Measurements from ENCODE around the gene HSP90AA1. TPM values are rescaled to one million over a fixed set of nuclear protein-coding genes. Genes with fewer than 3 reads are reported as not detected.

Gene HSP90AA1
- total and polyA plus RNA-seq, 2 experiments from 2014 or later, result 1,401 to 2,107 TPM

DNA sequence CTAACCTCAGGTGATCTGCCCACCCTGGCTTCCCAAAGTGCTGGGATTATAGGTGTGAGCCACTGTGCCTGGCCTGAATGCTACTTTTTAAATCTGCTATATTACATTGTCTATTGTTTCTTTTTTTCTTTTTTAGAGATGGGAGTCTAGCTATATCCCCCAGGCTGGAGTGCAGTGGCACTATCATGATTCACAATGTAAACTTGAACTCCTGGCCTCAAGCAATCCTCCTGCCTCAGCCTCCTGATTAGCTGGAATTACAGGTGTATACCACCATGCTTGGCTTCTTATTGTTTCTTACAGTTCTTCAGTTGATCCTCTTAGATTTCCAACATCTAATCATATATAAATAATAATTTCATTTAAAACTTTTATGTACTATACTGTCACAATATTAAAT, 37.6 kb upstream of the HSP90AA1 start (continued):
- TF ChIP-seq, protein P1, sequence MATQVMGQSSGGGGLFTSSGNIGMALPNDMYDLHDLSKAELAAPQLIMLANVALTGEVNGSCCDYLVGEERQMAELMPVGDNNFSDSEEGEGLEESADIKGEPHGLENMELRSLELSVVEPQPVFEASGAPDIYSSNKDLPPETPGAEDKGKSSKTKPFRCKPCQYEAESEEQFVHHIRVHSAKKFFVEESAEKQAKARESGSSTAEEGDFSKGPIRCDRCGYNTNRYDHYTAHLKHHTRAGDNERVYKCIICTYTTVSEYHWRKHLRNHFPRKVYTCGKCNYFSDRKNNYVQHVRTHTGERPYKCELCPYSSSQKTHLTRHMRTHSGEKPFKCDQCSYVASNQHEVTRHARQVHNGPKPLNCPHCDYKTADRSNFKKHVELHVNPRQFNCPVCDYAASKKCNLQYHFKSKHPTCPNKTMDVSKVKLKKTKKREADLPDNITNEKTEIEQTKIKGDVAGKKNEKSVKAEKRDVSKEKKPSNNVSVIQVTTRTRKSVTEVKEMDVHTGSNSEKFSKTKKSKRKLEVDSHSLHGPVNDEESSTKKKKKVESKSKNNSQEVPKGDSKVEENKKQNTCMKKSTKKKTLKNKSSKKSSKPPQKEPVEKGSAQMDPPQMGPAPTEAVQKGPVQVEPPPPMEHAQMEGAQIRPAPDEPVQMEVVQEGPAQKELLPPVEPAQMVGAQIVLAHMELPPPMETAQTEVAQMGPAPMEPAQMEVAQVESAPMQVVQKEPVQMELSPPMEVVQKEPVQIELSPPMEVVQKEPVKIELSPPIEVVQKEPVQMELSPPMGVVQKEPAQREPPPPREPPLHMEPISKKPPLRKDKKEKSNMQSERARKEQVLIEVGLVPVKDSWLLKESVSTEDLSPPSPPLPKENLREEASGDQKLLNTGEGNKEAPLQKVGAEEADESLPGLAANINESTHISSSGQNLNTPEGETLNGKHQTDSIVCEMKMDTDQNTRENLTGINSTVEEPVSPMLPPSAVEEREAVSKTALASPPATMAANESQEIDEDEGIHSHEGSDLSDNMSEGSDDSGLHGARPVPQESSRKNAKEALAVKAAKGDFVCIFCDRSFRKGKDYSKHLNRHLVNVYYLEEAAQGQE (IDR thresholded peaks at IDR 0.05; ENCODE audit: unreplicated experiment), result no peak
- TF ChIP-seq EZH2 (IDR thresholded peaks at IDR 0.05; ENCODE audit: low read depth, unreplicated experiment), result no peak
- TF ChIP-seq CREB1 (CRISPR knock-in tag; IDR thresholded peaks at IDR 0.05; ENCODE audit: low read depth), result no peak
- TF ChIP-seq ZNF331 (CRISPR knock-in tag; IDR thresholded peaks at IDR 0.05; ENCODE audit: low read depth), result no peak
- no peak for TF ChIP-seq POLR2AphosphoS5 (IDR thresholded peaks at IDR 0.05; ENCODE audit: low read depth)
- TF ChIP-seq, protein P2, sequence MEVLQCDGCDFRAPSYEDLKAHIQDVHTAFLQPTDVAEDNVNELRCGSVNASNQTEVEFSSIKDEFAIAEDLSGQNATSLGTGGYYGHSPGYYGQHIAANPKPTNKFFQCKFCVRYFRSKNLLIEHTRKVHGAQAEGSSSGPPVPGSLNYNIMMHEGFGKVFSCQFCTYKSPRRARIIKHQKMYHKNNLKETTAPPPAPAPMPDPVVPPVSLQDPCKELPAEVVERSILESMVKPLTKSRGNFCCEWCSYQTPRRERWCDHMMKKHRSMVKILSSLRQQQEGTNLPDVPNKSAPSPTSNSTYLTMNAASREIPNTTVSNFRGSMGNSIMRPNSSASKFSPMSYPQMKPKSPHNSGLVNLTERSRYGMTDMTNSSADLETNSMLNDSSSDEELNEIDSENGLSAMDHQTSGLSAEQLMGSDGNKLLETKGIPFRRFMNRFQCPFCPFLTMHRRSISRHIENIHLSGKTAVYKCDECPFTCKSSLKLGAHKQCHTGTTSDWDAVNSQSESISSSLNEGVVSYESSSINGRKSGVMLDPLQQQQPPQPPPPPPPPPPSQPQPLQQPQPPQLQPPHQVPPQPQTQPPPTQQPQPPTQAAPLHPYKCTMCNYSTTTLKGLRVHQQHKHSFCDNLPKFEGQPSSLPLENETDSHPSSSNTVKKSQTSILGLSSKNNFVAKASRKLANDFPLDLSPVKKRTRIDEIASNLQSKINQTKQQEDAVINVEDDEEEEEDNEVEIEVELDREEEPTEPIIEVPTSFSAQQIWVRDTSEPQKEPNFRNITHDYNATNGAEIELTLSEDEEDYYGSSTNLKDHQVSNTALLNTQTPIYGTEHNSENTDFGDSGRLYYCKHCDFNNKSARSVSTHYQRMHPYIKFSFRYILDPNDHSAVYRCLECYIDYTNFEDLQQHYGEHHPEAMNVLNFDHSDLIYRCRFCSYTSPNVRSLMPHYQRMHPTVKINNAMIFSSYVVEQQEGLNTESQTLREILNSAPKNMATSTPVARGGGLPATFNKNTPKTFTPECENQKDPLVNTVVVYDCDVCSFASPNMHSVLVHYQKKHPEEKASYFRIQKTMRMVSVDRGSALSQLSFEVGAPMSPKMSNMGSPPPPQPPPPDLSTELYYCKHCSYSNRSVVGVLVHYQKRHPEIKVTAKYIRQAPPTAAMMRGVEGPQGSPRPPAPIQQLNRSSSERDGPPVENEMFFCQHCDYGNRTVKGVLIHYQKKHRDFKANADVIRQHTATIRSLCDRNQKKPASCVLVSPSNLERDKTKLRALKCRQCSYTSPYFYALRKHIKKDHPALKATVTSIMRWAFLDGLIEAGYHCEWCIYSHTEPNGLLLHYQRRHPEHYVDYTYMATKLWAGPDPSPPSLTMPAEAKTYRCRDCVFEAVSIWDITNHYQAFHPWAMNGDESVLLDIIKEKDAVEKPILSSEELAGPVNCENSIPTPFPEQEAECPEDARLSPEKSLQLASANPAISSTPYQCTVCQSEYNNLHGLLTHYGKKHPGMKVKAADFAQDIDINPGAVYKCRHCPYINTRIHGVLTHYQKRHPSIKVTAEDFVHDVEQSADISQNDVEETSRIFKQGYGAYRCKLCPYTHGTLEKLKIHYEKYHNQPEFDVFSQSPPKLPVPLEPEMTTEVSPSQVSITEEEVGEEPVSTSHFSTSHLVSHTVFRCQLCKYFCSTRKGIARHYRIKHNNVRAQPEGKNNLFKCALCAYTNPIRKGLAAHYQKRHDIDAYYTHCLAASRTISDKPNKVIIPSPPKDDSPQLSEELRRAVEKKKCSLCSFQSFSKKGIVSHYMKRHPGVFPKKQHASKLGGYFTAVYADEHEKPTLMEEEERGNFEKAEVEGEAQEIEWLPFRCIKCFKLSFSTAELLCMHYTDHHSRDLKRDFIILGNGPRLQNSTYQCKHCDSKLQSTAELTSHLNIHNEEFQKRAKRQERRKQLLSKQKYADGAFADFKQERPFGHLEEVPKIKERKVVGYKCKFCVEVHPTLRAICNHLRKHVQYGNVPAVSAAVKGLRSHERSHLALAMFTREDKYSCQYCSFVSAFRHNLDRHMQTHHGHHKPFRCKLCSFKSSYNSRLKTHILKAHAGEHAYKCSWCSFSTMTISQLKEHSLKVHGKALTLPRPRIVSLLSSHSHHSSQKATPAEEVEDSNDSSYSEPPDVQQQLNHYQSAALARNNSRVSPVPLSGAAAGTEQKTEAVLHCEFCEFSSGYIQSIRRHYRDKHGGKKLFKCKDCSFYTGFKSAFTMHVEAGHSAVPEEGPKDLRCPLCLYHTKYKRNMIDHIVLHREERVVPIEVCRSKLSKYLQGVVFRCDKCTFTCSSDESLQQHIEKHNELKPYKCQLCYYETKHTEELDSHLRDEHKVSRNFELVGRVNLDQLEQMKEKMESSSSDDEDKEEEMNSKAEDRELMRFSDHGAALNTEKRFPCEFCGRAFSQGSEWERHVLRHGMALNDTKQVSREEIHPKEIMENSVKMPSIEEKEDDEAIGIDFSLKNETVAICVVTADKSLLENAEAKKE (CRISPR knock-in tag; IDR thresholded peaks at IDR 0.05), result no peak
- TF ChIP-seq EZH2phosphoT487 (IDR thresholded peaks at IDR 0.05; ENCODE audit: unreplicated experiment), result no peak

Measured in GM23338 (cell line).